HepG2 (cell line): ENCODE measurements around the gene MTOR. TPM values are rescaled to one million over a fixed set of nuclear protein-coding genes. Genes with fewer than 3 reads are reported as not detected.

ENCODE experiments used
- AGO1 ChIP-seq: fragments of 200-400 bp; formaldehyde crosslinking; IDR thresholded peaks from 2 replicates; pipeline ENCODE4 v1.6.1; 2017; ENCODE audit warnings: mild to moderate bottlenecking, low read depth, low read length, moderate library complexity; ENCODE audit not compliant: poor library complexity, severe bottlenecking
- CC2D1A ChIP-seq: sonication (generic); formaldehyde crosslinking; IDR thresholded peaks from 2 replicates; pipeline ENCODE4 v1.8.1; 2023; ENCODE audit warnings: mild to moderate bottlenecking, missing genetic modification reagents
- DMAP1 ChIP-seq: IDR thresholded peaks from 2 replicates; pipeline ENCODE4 v1.6.1; 2016
- DMTF1 ChIP-seq: sonication (generic); formaldehyde crosslinking; IDR thresholded peaks from 2 replicates; pipeline ENCODE4 v1.4.0; 2020; ENCODE audit warnings: mild to moderate bottlenecking, missing genetic modification reagents
- ELF3 ChIP-seq: IDR thresholded peaks from 2 replicates; pipeline ENCODE4 v1.6.1; 2016; ENCODE audit warnings: missing genetic modification reagents, missing compliant biosample characterization
- FOXA1 ChIP-seq, 2 experiments: fragments of 450-650 bp in 1 of 2; sonication (generic) in 1 of 2; formaldehyde crosslinking in 1 of 2; IDR thresholded peaks; 2 replicates each; pipeline versions ENCODE4 v1.4.0 to v1.6.1; 2016 to 2020; ENCODE audit warnings: missing genetic modification reagents in 1 of 2
- FOXP1 ChIP-seq, 2 experiments: fragments of 450-650 bp in 1 of 2; IDR thresholded peaks; 2 replicates each; pipeline ENCODE4 v1.6.1; 2017 to 2018; ENCODE audit warnings: antibody characterized with exemption in 1 of 2
- GPBP1L1 ChIP-seq: sonication (generic); formaldehyde crosslinking; IDR thresholded peaks from 2 replicates; pipeline ENCODE4 v1.5.0; 2020; ENCODE audit warnings: mild to moderate bottlenecking, missing genetic modification reagents
- HNRNPLL ChIP-seq: fragments of 200-400 bp; formaldehyde crosslinking; IDR thresholded peaks from 2 replicates; pipeline ENCODE4 v1.6.1; 2017; ENCODE audit warnings: mild to moderate bottlenecking, low read depth, low read length; ENCODE audit not compliant: poor library complexity, severe bottlenecking
- MAFG ChIP-seq: sonication (generic); formaldehyde crosslinking; IDR thresholded peaks from 2 replicates; pipeline ENCODE4 v1.5.1; 2020; ENCODE audit warnings: mild to moderate bottlenecking, missing genetic modification reagents
- MEIS2 ChIP-seq: sonication (generic); formaldehyde crosslinking; IDR thresholded peaks from 2 replicates; pipeline ENCODE4 v1.9.0; 2021; ENCODE audit warnings: mild to moderate bottlenecking, missing genetic modification reagents
- NPAS2 ChIP-seq: sonication (generic); formaldehyde crosslinking; IDR thresholded peaks from 2 replicates; pipeline ENCODE4 v1.8.0; 2022; ENCODE audit warnings: mild to moderate bottlenecking, missing genetic modification reagents, borderline replicate concordance
- NRL ChIP-seq: sonication (generic); formaldehyde crosslinking; IDR thresholded peaks from 2 replicates; pipeline ENCODE4 v1.5.0; 2020; ENCODE audit warnings: missing genetic modification reagents, mild to moderate bottlenecking, moderate library complexity, borderline replicate concordance
- REL ChIP-seq: sonication (generic); formaldehyde crosslinking; conservative IDR thresholded peaks from 2 replicates; pipeline ENCODE4 v1.8.0; 2022; ENCODE audit warnings: mild to moderate bottlenecking, missing genetic modification reagents, moderate library complexity
- RFXAP ChIP-seq: sonication (generic); formaldehyde crosslinking; IDR thresholded peaks from 2 replicates; pipeline ENCODE4 v1.4.0; 2020; ENCODE audit warnings: missing genetic modification reagents, borderline replicate concordance
- RORA ChIP-seq: sonication (generic); formaldehyde crosslinking; IDR thresholded peaks from 2 replicates; pipeline ENCODE4 v1.5.0; 2020; ENCODE audit warnings: mild to moderate bottlenecking, missing genetic modification reagents, moderate library complexity
- SETDB1 ChIP-seq: sonication (generic); formaldehyde crosslinking; IDR thresholded peaks from 2 replicates; pipeline ENCODE4 v1.5.1; 2020; ENCODE audit warnings: missing genetic modification reagents, mild to moderate bottlenecking, borderline replicate concordance
- SMAD1 ChIP-seq: sonication (generic); formaldehyde crosslinking; IDR thresholded peaks from 2 replicates; pipeline ENCODE4 v1.4.0; 2020; ENCODE audit warnings: missing genetic modification reagents, low read depth, mild to moderate bottlenecking, borderline replicate concordance
- SOX13 ChIP-seq, 3 experiments: fragments of 450-650 bp in 1 of 3; sonication (generic) in 1 of 3; formaldehyde crosslinking in 1 of 3; IDR thresholded peaks in 2 of 3; conservative IDR thresholded peaks in 1 of 3; 2 replicates each; pipeline versions ENCODE4 v1.5.0 to v1.6.1; 2016 to 2020; ENCODE audit warnings: antibody characterized with exemption in 1 of 3, mild to moderate bottlenecking in 1 of 3, missing compliant biosample characterization in 1 of 3, missing genetic modification reagents in 1 of 3, moderate library complexity in 1 of 3
- TBP ChIP-seq: sonication (generic); formaldehyde crosslinking; IDR thresholded peaks from 2 replicates; pipeline ENCODE4 v1.5.0; 2020; ENCODE audit warnings: missing genetic modification reagents
- TBX3 ChIP-seq: fragments of 450-650 bp; IDR thresholded peaks from 2 replicates; pipeline ENCODE4 v1.6.1; 2017; ENCODE audit warnings: antibody characterized with exemption, mild to moderate bottlenecking, inconsistent platforms, borderline replicate concordance
- TRAFD1 ChIP-seq: sonication (generic); formaldehyde crosslinking; IDR thresholded peaks from 2 replicates; pipeline ENCODE4 v1.5.1; 2020; ENCODE audit warnings: missing genetic modification reagents, mild to moderate bottlenecking, borderline replicate concordance
- ZC3H4 ChIP-seq: sonication (generic); formaldehyde crosslinking; IDR thresholded peaks from 2 replicates; pipeline ENCODE4 v1.4.0; 2020; ENCODE audit warnings: missing genetic modification reagents, borderline replicate concordance
- ZNF33B ChIP-seq: sonication (generic); formaldehyde crosslinking; IDR thresholded peaks from 2 replicates; pipeline ENCODE4 v1.5.1; 2020; ENCODE audit warnings: mild to moderate bottlenecking, missing genetic modification reagents
- ZNF781 ChIP-seq: sonication (generic); formaldehyde crosslinking; IDR thresholded peaks from 2 replicates; pipeline ENCODE4 v1.5.1; 2020; ENCODE audit warnings: borderline replicate concordance, mild to moderate bottlenecking, missing genetic modification reagents; ENCODE audit errors: not compliant biosample characterization
- ZNF816 ChIP-seq: sonication (generic); formaldehyde crosslinking; IDR thresholded peaks from 2 replicates; pipeline ENCODE4 v1.8.0; 2022; ENCODE audit warnings: missing genetic modification reagents, mild to moderate bottlenecking, borderline replicate concordance
- polyA plus RNA-seq, 8 experiments: library from polyadenylated mRNA; depleted of rRNA in 3 of 8; stranded (reverse) in 7 of 8; unstranded in 1 of 8; fragments of >200 nt; fragmentation: Illumina TruSeq in 4 of 8; extraction: Trizol in 4 of 8; gene quantifications; 2 replicates each; pipeline versions ENCODE4 v1.2.1 to v1.2.3, GENCODE V29; 2011 to 2016; ENCODE audit warnings: low read depth in 4 of 8, missing spikeins in 1 of 8, mixed read lengths in 1 of 8; ENCODE audit not compliant: insufficient read depth in 1 of 8
- total RNA-seq, 5 experiments: library from RNA; depleted of rRNA; stranded (reverse); fragments of >200 nt; fragmentation: Illumina TruSeq; extraction: Trizol; gene quantifications; 2 replicates each; pipeline ENCODE4 v1.2.3, GENCODE V29; 2016; ENCODE audit warnings: low read depth in 1 of 5

MTOR gene
- total and polyA plus RNA-seq, 2 of the 13 experiments (the other 11 are each of a cell fraction or from before 2014, with no cell fraction given): 24.6 to 34.6 TPM

GRCh38 chr1:11256299-11256698, 6.1 kb downstream of the MTOR start (continued):
- no peak for TF ChIP-seq AGO1
- TF ChIP-seq ZC3H4 (CRISPR knock-in tag): no peak
- TF ChIP-seq GPBP1L1 (CRISPR knock-in tag): no peak
- no peak for TF ChIP-seq SOX13 (IDR thresholded peaks at IDR 0.05)
- peak in 1 of 2 experiments; percentile 15; a peak in 1 of 4 replicates for TF ChIP-seq SOX13 (CRISPR knock-in tag; conservative IDR thresholded peaks at IDR 0.05 in 1 of 2, IDR thresholded peaks at IDR 0.05 in 1 of 2)
- no peak for TF ChIP-seq RFXAP
- TF ChIP-seq REL: no peak
- TF ChIP-seq RORA: no peak
- TF ChIP-seq TBP: no peak
- TF ChIP-seq ELF3 (CRISPR knock-in tag): peak; percentile 34; the same call in 1 of the 2 replicates
- TF ChIP-seq DMAP1: no peak
- TF ChIP-seq TBX3: no peak
- TF ChIP-seq MAFG (CRISPR knock-in tag): no peak
- TF ChIP-seq FOXP1 (IDR thresholded peaks at IDR 0.05): peak; percentile 62; the same call in 1 of the 2 replicates
- peak; percentile 96 for TF ChIP-seq FOXP1 (CRISPR knock-in tag; IDR thresholded peaks at IDR 0.05)
- TF ChIP-seq MEIS2: no peak
- TF ChIP-seq DMTF1 (CRISPR knock-in tag): no peak
- TF ChIP-seq TRAFD1: no peak
- TF ChIP-seq SETDB1 (CRISPR knock-in tag): no peak
- no peak for TF ChIP-seq ZNF816
- TF ChIP-seq ZNF33B: no peak
- TF ChIP-seq CC2D1A: no peak
- no peak for TF ChIP-seq NRL
- TF ChIP-seq NPAS2 (CRISPR knock-in tag): no peak
- TF ChIP-seq FOXA1 (IDR thresholded peaks at IDR 0.05): 0 out of 2 replicates have a peak, but pooled peaks have one; percentile 10
- TF ChIP-seq FOXA1 (CRISPR knock-in tag; IDR thresholded peaks at IDR 0.05): no peak
- no peak for TF ChIP-seq ZNF781 (CRISPR knock-in tag)
- no peak for TF ChIP-seq SMAD1 (CRISPR knock-in tag)
- no peak for TF ChIP-seq HNRNPLL
